Measurements from ENCODE around the gene CSAG2.

DNA sequence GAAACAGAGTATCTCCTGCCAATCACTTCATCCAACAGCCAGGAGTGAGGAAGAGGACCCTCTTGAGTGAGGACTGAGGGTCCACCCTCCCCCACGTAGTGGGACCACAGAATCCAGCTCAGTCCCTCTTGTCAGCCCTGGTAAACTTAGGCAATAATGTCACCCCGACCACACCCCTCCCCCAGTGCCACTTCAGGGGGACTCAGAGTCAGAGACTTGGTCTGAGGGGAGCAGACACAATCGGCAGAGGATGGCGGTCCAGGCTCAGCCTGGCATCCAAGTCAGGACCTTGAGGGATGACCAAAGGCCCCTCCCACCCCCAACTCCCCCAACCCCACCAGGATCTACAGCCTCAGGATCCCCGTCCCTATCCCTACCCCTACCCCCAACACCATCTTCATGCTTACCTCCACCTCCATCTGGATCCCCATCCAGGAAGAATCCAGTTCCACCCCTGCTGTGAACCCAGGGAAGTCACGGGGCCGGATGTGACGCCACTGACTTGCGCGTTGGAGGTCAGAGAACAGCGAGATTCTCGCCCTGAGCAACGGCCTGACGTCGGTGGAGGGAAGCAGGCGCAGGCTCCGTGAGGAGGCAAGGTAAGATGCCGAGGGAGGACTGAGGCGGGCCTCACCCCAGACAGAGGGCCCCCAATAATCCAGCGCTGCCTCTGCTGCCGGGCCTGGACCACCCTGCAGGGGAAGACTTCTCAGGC lies 24.3 kb upstream of the CSAG2 start, which contains the start of the genes CSAG1 and MAGEA12:
- TF ChIP-seq, protein P1, sequence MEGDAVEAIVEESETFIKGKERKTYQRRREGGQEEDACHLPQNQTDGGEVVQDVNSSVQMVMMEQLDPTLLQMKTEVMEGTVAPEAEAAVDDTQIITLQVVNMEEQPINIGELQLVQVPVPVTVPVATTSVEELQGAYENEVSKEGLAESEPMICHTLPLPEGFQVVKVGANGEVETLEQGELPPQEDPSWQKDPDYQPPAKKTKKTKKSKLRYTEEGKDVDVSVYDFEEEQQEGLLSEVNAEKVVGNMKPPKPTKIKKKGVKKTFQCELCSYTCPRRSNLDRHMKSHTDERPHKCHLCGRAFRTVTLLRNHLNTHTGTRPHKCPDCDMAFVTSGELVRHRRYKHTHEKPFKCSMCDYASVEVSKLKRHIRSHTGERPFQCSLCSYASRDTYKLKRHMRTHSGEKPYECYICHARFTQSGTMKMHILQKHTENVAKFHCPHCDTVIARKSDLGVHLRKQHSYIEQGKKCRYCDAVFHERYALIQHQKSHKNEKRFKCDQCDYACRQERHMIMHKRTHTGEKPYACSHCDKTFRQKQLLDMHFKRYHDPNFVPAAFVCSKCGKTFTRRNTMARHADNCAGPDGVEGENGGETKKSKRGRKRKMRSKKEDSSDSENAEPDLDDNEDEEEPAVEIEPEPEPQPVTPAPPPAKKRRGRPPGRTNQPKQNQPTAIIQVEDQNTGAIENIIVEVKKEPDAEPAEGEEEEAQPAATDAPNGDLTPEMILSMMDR (IDR thresholded peaks at IDR 0.05 in 8 of 11, conservative IDR thresholded peaks at IDR 0.05 in 3 of 11), result no peak
- TF ChIP-seq POLR2A (IDR thresholded peaks at IDR 0.05), result no peak
